ENCODE measurements around the gene ADGRG3.

Gene ADGRG3

DNA sequence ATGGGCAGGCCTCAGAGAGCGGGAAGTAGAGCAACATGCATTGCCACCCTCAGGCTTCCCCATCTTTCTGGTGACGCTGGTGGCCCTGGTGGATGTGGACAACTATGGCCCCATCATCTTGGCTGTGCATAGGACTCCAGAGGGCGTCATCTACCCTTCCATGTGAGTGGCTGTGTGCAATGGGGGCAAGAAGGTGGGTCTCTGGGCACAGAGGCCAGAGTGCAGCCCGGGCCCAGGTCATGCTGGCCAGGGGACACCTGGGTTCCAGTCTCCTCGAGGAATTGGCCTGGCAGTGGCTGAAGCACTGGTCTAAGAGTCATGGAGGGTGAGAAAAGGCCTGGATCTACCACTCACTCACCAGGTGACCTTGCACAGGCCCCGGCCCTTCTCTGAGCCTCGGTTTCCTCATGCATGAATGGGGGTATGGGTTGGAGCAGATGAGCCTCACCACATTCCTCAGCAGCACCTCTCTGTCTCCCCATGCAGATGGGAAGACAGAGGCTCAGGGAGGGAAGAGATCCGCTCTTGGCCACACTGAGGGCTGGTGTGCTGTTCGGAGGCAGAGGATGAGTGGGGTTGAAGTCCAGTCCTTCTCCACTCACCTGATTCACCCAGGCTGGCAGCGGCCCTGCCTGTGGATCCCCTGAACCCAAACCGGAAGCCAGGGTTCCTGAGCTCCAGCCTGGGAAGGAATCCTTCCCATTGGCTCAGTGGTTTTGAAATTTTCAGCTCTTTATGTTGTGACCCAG lies 7.2 kb upstream of the ADGRG3 start:
- no peak overlapping the region for H3K4me3 ChIP-seq (ENCODE audit: low read depth, low read length)
- TF ChIP-seq, protein P1, sequence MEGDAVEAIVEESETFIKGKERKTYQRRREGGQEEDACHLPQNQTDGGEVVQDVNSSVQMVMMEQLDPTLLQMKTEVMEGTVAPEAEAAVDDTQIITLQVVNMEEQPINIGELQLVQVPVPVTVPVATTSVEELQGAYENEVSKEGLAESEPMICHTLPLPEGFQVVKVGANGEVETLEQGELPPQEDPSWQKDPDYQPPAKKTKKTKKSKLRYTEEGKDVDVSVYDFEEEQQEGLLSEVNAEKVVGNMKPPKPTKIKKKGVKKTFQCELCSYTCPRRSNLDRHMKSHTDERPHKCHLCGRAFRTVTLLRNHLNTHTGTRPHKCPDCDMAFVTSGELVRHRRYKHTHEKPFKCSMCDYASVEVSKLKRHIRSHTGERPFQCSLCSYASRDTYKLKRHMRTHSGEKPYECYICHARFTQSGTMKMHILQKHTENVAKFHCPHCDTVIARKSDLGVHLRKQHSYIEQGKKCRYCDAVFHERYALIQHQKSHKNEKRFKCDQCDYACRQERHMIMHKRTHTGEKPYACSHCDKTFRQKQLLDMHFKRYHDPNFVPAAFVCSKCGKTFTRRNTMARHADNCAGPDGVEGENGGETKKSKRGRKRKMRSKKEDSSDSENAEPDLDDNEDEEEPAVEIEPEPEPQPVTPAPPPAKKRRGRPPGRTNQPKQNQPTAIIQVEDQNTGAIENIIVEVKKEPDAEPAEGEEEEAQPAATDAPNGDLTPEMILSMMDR (IDR thresholded peaks at IDR 0.05; ENCODE audit: insufficient read depth, low read depth, low read length, missing control alignments), result no peak
- no peak for DNase-seq (ENCODE audit: low read depth)

DNA sequence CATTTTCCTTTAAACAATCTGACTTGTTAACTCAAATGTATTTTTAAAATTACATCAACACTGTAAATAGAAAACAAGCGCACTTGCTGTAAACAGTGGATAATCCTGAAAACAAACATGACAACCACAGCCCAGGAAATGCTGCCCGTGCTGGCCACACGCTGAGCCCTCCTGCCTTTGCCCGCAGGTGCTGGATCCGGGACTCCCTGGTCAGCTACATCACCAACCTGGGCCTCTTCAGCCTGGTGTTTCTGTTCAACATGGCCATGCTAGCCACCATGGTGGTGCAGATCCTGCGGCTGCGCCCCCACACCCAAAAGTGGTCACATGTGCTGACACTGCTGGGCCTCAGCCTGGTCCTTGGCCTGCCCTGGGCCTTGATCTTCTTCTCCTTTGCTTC lies 6.6 kb upstream of the ADGRG3 start:
- TF ChIP-seq, protein P1 (IDR thresholded peaks at IDR 0.05; ENCODE audit: insufficient read depth, low read depth, low read length, missing control alignments), result no peak
- H3K4me3 ChIP-seq (ENCODE audit: low read depth, low read length), result no peak overlapping the region
- DNase-seq (ENCODE audit: low read depth), result no peak

GRCh38 chr16:57661936-57662906 lies 5.9 kb upstream of the ADGRG3 start:
- no peak overlapping the region for H3K4me3 ChIP-seq (ENCODE audit: low read depth, low read length)
- DNase-seq (ENCODE audit: low read depth), result no peak
- TF ChIP-seq, protein P1 (IDR thresholded peaks at IDR 0.05; ENCODE audit: insufficient read depth, low read depth, low read length, missing control alignments), result no peak

DNA sequence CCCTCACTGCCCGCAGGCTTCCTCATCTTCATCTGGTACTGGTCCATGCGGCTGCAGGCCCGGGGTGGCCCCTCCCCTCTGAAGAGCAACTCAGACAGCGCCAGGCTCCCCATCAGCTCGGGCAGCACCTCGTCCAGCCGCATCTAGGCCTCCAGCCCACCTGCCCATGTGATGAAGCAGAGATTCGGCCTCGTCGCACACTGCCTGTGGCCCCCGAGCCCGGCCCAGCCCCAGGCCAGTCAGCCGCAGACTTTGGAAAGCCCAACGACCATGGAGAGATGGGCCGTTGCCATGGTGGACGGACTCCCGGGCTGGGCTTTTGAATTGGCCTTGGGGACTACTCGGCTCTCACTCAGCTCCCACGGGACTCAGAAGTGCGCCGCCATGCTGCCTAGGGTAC lies 4.7 kb upstream of the ADGRG3 start:
- H3K4me3 ChIP-seq (ENCODE audit: low read depth, low read length), result no peak overlapping the region
- DNase-seq (ENCODE audit: low read depth), result no peak
- TF ChIP-seq, protein P1 (IDR thresholded peaks at IDR 0.05; ENCODE audit: insufficient read depth, low read depth, low read length, missing control alignments), result no peak

DNA sequence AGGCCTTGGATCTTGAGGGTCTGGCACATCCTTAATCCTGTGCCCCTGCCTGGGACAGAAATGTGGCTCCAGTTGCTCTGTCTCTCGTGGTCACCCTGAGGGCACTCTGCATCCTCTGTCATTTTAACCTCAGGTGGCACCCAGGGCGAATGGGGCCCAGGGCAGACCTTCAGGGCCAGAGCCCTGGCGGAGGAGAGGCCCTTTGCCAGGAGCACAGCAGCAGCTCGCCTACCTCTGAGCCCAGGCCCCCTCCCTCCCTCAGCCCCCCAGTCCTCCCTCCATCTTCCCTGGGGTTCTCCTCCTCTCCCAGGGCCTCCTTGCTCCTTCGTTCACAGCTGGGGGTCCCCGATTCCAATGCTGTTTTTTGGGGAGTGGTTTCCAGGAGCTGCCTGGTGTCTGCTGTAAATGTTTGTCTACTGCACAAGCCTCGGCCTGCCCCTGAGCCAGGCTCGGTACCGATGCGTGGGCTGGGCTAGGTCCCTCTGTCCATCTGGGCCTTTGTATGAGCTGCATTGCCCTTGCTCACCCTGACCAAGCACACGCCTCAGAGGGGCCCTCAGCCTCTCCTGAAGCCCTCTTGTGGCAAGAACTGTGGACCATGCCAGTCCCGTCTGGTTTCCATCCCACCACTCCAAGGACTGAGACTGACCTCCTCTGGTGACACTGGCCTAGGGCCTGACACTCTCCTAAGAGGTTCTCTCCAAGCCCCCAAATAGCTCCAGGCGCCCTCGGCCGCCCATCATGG lies 4.0 kb upstream of the ADGRG3 start:
- H3K4me3 ChIP-seq (ENCODE audit: low read depth, low read length), result no peak overlapping the region
- TF ChIP-seq, protein P1 (IDR thresholded peaks at IDR 0.05; ENCODE audit: insufficient read depth, low read depth, low read length, missing control alignments), result no peak
- no peak for DNase-seq (ENCODE audit: low read depth)

GRCh38 chr16:57664662-57665025 lies 3.5 kb upstream of the ADGRG3 start:
- TF ChIP-seq, protein P1 (IDR thresholded peaks at IDR 0.05; ENCODE audit: insufficient read depth, low read depth, low read length, missing control alignments), result no peak
- no peak for DNase-seq (ENCODE audit: low read depth)
- H3K4me3 ChIP-seq (ENCODE audit: low read depth, low read length), result no peak overlapping the region
